TTC549 (cell line): ENCODE results near the gene SLC6A7.
"Not testable (repeated sequence)": the region's sequence is repeated elsewhere in the genome, so short reads cannot be mapped to it uniquely, and the experiment has no call there.

Source experiments
- FAIRE-seq: peaks from 2 replicates; lab custom pipeline; 2012; peaks lifted over from hg19 to GRCh38; lab: Jason Lieb, UNC

SLC6A7 gene

DNA sequence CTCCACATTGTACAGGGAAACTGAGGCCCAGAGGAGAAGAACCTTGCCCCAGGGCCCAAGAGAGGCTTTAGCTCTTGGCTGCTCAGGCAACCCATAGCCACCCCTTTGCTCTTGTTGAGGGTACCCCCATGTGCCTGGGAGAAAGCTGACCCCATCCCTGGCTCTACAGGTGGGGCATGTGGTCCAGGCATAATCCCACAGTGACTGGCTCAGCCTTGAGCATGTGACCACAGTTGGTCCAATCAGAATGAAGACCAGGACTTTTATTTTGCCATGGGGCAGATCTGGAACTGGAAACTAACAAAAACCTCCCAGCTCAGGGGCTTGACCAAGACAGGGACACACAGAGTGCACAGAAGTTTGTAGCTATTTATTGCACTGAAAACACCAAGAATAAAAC, 29.3 kb downstream of the SLC6A7 start:
- FAIRE-seq: no peak

DNA sequence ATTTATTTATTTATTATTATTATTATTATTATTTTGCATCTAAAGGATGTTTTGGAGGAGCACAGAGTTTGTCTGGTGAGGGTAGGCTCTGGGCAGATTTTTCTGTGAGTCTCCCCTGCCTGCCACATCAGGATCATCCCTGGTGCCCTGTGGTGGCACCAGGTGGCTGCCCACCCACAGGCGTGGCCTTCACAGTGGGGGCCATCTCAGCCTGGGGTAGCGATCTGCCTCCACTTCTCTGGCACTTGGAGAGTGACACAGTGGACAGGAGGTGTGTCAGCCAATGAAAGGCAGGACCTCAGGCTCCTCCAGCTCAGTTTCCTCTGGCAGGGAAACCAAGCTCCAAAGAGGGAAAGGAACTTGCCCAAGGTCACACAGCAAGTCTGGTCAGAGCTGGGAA, 30.0 kb downstream of the SLC6A7 start:
- no peak for FAIRE-seq

- no peak for FAIRE-seq
These were observed 31.6 kb downstream of the SLC6A7 start for GRCh38 chr5:150221471-150221870.

DNA sequence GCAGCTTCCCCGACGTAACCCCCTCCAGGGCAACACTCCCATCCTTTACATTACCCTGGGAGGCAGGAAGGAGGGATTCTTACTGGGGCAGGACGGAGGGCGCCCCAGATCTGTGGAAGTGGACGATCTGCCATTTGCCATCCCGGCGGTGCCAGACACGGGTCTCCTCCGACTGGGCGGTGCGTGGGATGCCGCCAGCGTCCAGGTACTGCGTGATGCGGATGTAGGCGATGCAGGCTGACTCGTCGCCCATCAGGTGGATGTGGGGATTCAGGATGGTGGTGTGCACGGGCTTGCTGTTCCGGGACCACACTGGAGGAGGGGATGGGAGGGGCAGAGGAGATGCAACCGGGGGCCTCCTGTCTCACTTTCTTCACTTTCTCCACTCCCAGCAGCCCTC, 33.0 kb downstream of the SLC6A7 start:
- FAIRE-seq: no peak

- FAIRE-seq: no peak
These were observed 33.6 kb downstream of the SLC6A7 start for GRCh38 chr5:150223474-150223873.

DNA sequence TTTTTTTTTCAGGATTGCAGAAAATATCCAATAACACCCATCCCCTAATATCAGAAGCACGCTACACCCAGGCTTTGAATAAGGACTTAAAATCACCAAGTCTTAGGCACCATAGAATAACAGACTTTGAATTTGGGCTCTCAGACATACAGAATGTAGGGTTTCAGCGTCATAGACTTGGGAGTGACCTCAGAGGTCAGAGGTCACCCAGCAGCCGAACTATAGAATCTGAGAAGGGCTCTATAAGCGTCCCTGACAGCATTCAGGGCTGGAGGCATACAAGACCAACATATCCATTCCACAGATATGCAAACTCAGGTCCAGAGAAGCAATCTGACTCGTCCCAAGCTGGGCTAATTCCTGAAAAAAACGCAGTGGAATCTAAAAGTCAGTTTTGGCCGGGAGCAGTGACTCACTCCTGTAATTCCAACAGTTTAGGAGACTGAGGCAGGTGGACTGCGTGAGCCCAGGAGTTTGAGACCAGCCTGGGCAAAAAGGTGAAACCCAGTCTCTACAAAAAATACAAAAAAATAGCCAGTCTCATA, 34.7 kb downstream of the SLC6A7 start:
- FAIRE-seq: no peak

DNA sequence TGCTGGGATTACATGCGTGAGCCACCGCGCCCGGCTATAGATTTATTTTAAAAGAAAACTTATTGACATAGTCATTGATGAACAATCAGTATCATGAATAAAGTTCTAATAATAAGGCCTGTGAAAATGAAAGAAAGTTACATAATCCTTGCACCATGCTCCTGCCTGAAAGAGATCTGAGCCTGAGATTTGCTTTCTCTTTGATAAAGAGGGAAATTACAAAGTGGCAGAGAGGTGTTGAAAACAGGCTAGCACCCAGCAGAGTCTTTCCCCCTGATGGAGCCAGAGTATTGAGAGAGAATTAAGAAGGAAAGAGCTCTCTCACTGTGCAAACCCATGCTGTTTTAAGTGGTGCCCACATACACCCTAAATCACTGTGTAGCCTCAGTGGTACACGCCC, 37.2 kb downstream of the SLC6A7 start:
- no peak for FAIRE-seq

- no peak for FAIRE-seq
These were observed 37.9 kb downstream of the SLC6A7 start for GRCh38 chr5:150227606-150228273.

DNA sequence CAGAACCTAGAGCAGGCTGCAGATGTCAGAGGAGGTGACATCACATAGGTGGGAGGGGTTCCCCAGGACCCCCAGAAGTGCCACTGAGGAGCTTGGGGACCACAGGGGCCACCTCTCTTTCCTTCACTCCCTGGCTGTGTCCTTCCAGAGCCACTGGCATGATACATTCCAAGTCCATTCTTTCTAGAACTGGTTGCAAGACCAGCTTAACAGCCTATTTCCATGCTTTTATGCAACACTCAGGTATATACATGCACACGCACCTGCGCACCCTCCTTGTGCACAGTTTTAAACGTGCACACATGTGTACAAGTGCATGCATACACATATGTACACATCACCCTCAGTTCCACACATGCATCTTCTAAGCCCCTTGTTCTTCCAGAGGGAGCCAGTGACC, 39.7 kb downstream of the SLC6A7 start:
- no peak for FAIRE-seq

- no peak for FAIRE-seq
These were observed 41.0 kb downstream of the SLC6A7 start for GRCh38 chr5:150230842-150231241.

- FAIRE-seq: not testable (repeated sequence)
These were observed 43.8 kb downstream of the SLC6A7 start for GRCh38 chr5:150233706-150234105.

- no peak for FAIRE-seq
These were observed 45.0 kb downstream of the SLC6A7 start for GRCh38 chr5:150234576-150235499.

- FAIRE-seq: no peak
These were observed 45.6 kb downstream of the SLC6A7 start for GRCh38 chr5:150235500-150235854.

DNA sequence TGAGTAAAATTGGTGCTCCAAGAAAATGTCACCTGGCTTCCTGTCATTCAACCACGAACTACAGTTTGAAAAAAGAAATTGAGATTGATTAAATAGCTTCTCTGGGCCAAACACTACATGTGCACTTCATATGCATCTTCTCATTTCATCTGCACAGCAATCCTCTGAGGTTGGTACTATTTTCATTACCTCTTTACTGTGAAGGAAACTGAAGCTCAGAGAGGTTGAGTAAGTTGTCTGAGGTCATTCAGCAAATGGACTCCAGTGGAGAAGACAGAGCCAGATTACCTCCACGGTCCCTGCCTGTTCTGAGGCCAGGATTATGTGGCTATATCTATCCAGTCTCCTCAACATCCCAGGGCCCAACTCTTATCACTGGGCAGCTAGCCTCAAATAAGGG, 46.5 kb downstream of the SLC6A7 start:
- FAIRE-seq: no peak

DNA sequence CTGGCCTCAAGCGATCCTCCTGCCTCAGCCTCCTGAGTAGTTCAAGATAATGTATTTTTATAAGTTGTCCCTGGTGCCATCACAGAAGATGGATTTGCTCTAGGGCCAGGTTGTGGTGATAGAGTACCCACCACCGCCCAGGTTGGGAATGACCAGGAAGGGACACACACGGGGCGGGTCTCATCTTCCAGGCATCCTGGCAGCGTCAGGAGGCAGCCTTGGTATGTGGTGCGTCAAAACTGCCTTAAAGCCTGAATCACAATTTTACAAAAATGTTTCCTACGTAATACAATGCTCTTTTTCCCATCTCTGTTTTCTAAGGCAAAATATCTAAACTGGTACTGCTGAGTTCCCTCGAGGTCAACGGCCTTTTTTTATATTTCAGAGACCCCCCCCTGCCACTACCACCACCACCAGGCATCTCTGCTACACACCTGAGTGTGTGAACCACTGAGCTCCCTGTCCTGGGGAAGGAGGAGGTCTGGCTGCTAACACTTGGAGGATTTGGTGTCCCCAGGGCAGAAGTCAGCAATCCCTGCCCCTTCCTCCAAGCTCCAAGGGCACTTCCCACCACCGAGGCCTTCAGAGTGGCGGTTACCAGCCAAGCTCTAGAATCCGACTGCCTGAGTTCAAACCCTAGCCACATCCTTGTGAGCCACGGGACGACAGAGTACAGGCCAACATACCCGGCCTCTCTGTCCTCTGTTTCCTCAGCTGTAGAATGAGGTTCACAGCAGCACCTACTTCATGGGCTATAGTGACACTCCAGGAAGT, 47.3 kb downstream of the SLC6A7 start:
- FAIRE-seq: no peak

DNA sequence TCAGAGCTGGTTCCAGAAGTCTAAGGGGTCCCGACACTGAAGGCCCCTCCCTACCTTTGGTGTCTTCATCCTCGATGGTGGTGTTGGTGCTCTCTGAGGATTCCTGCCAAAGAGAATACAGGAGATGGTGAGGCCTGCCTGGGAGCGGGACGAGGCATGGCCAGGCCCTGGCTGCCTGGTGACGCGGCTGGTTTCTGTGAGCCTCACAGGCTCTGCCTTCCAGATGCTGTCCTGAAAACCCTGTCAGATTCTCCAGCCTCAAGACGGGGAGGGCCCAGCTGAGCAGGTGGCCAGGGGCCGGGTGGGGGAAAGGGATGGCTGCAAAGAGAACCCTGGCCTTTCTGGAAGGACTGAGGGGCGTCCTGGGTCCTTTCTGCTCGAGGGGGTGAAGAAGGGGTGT, 48.8 kb downstream of the SLC6A7 start:
- FAIRE-seq: no peak

GRCh38 chr5:150239099-150239793, 49.4 kb downstream of the SLC6A7 start:
- FAIRE-seq: no peak

- FAIRE-seq: no peak
These were observed 49.9 kb downstream of the SLC6A7 start for GRCh38 chr5:150239794-150240122.

- FAIRE-seq: no peak
These were observed 51.7 kb downstream of the SLC6A7 start for GRCh38 chr5:150241298-150242160.

GRCh38 chr5:150242251-150242894, 52.5 kb downstream of the SLC6A7 start:
- no peak for FAIRE-seq

DNA sequence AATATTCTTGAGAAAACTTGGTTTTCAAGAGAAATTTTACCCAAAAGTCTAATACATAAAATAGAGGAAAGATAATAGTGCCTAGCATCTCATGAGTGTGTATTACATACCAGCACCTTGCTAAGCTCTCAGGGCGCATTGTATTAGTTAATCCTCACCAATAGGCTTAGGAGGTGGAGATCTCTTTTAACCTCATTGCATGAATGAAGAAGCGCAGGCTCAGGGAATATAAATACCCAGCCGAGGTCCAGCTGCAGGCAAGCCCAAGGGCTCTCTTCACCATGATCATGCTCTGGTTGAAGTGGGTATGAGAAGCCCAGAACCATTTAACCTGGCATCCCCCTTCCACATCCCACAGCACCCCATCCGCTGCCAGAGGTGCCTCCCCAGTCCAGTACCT, 53.7 kb downstream of the SLC6A7 start:
- no peak for FAIRE-seq
